Heart left ventricle (tissue), 13 donors: Measurements from ENCODE around the gene PANK3.

ENCODE experiments used
- CTCF ChIP-seq, 12 donors: fragments of 200-600 bp; sonication (generic) in 4 of 12; IDR thresholded peaks; one replicate each; pipeline versions ENCODE4 v1.5.0 to v1.8.0; 2018 to 2022; ENCODE audit warnings: antibody characterized with exemption in 12 of 12, mild to moderate bottlenecking in 5 of 12
- POLR2A ChIP-seq, 2 donors: fragments of 450-650 bp; IDR thresholded peaks; one replicate each; pipeline ENCODE4 v1.6.1; 2017; ENCODE audit warnings: antibody characterized with exemption in 2 of 2, mild to moderate bottlenecking in 2 of 2, moderate library complexity in 2 of 2
- donor health status: ischemic (EF 13 %, LVEDD 7.1; RV severe dilation, severe dysfunction).
- donor health status: DM: no; HTN: yes; CAD: no.
- donor health status: DM: no; HTN: no; CAD: no.
- donor health status: ischemic (EF 25% LVEDD 6.9; RV normal size, moderate dysfunction).
- donor health status: ischemic (EF 25% LVEDD 5.7; RV mildly dilated, moderate dysfunction).
- donor health status: ischemic (EF 35%, LVEDD 5.7; RV mildly dilated, moderate dysfunction).
- donor health status: nonischemic (EF 11% LVEDD 7.7; RV severe dilation, severe dysfunction).
- donor health status: DM: yes; HTN: yes; CAD: no.
- donor health status: PGD.
- donor health status: ischemic (EF 29% LVEDD 5.4; RV normal size, mild dysfunction).
- donor health status: nonischemic (EF 23%, LVEDD 6.1; RV moderate dilation, normal function).

- TF ChIP-seq POLR2A (IDR thresholded peaks at IDR 0.05) (no peak), CTCF (IDR thresholded peaks at IDR 0.05) (no peak)
Observed at GRCh38 chr5:168557389-168557788, 21.8 kb downstream of the PANK3 start.
